Natural killer cell (primary cell): ENCODE measurements around the gene JAZF1. TPM values are rescaled to one million over a fixed set of nuclear protein-coding genes. Genes with fewer than 3 reads are reported as not detected.

Experiments used
- ATAC-seq, 3 donors: fragments of 150-1000 bp in 2 of 3; fragments of 200-7000 bp in 1 of 3; cut with Tn5 transposase; 1 replicate in 1 of 3; 2 replicates in 2 of 3; pipeline ENCODE4 v1.10.0; 2021; ENCODE audit warnings: mild to moderate bottlenecking in 2 of 3, moderate library complexity in 2 of 3
- DNase-seq, 2 donors: peaks; one replicate each; pipeline versions ENCODE4 v3.0.0 to v3.0.0-alpha.2; 2013 to 2021; ENCODE audit warnings: mixed read lengths in 1 of 2
- H3K27ac ChIP-seq: one replicate; pipeline ENCODE4 v1.5.1; 2013; ENCODE audit warnings: mild to moderate bottlenecking, low read length
- H3K27me3 ChIP-seq: one replicate; pipeline ENCODE4 v1.6.1; 2013; ENCODE audit warnings: low read length; ENCODE audit not compliant: control insufficient read depth, insufficient read depth
- H3K36me3 ChIP-seq: one replicate; pipeline ENCODE4 v1.6.1; 2013; ENCODE audit warnings: low read length; ENCODE audit not compliant: control insufficient read depth, insufficient read depth
- H3K4me1 ChIP-seq: one replicate; pipeline ENCODE4 v1.6.1; 2013; ENCODE audit warnings: low read length; ENCODE audit not compliant: control insufficient read depth, insufficient read depth
- H3K4me3 ChIP-seq: one replicate; pipeline ENCODE4 v1.5.1; 2013; ENCODE audit warnings: low read length
- H3K9me3 ChIP-seq: one replicate; pipeline ENCODE4 v1.6.1; 2013; ENCODE audit warnings: low read length; ENCODE audit not compliant: control insufficient read depth, insufficient read depth
- H3K27ac Mint-ChIP-seq, 2 donors: one replicate each; pipeline ENCODE4 v1.8.0; 2022; ENCODE audit warnings: mild to moderate bottlenecking in 2 of 2, mixed read lengths in 2 of 2, moderate library complexity in 1 of 2
- H3K27me3 Mint-ChIP-seq, 2 donors: one replicate each; pipeline ENCODE4 v1.8.0; 2022; ENCODE audit warnings: low read depth in 2 of 2, mixed read lengths in 2 of 2
- H3K36me3 Mint-ChIP-seq: one replicate; pipeline ENCODE4 v1.8.0; 2022; ENCODE audit warnings: mixed read lengths
- H3K4me1 Mint-ChIP-seq, 2 donors: one replicate each; pipeline ENCODE4 v1.8.0; 2022; ENCODE audit warnings: mixed read lengths in 2 of 2
- H3K4me3 Mint-ChIP-seq: one replicate; pipeline ENCODE4 v1.8.0; 2022; ENCODE audit warnings: mild to moderate bottlenecking, moderate library complexity, mixed read lengths
- H3K9me3 Mint-ChIP-seq, 2 donors: one replicate each; pipeline ENCODE4 v1.8.0; 2022; ENCODE audit warnings: mixed read lengths in 2 of 2
- WGBS: methylation state at CpG from one replicate; pipeline ENCODE4 v1.1.7; 2013; ENCODE audit warnings: missing lambda C conversion rate; ENCODE audit not compliant: insufficient coverage; 5-methylcytosine and 5-hydroxymethylcytosine counted together
- intact Hi-C: fragments of 100-400 bp; cut with micrococcal nuclease; formaldehyde crosslinking; loops from one replicate; pipeline ENCODE4 v1.14.2; 2022
- total RNA-seq, 4 donors: library from RNA; stranded (reverse); fragments of 120-200 nt in 1 of 4; gene quantifications; one replicate each; pipeline versions ENCODE4 v1.2.3 to v1.2.4, GENCODE V29; 2013 to 2022
- TF ChIP-seq, protein P1 (sequence below): fragments of 200-600 bp; IDR thresholded peaks from one replicate; pipeline ENCODE4 v1.8.0; 2022; ENCODE audit warnings: antibody characterized with exemption

The JAZF1 gene
- total RNA-seq, 3 donors from 2014 or later (not counting 1 experiment from before 2014, with no cell fraction given), result 82.5 to 89.7 (median 87.6) TPM

DNA sequence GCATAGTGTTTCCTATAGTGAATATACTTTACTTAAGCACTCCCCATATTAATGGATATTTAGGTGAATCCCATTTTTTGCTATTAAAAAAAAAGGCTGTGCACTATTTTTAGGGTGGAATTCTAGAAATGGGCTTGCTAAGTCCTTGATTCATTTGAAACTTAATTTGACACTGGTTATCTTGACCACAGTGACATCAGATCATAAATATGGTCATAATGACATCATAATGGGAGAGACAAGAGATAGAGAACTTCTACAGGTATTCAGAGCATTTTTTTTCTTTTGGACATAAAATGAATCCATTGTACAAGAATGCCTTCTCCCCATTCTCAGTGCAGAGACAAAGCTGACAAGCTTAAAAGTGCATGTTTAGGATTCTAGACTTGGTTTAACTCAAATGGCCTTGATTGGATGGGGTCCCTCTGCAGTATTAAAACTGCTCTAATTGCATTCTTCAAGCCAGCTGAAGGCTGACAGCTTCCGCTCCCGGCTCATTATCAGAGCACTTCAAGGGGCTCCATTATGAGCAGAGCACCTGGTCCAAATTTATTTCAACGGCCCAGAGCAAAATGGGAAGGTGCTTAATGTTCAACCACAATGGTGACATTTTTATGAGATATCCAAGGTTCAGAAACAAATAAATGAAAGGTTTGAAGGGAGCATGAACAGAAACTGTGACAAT, 104.8 kb downstream of the JAZF1 start:
- H3K27me3 Mint-ChIP-seq, result no peaks in the 10 kb centered on the region
- no peak overlapping the region for H3K4me3 Mint-ChIP-seq
- ATAC-seq, result no peak
- H3K9me3 Mint-ChIP-seq, result no peaks in the 10 kb centered on the region
- DNase-seq, result no peak
- H3K27ac Mint-ChIP-seq, result peak overlapping the region in 1 of 2 donors; percentile 54
- peaks cover 12% of the 10 kb centered on the region for H3K4me1 ChIP-seq
- no peaks in the 10 kb centered on the region for H3K36me3 ChIP-seq
- WGBS, result 98% methylated on average over 3 of the region's 3 CpGs
- no peak overlapping the region for H3K4me3 ChIP-seq
- H3K27ac ChIP-seq, result no peak overlapping the region
- no peaks in the 10 kb centered on the region for H3K36me3 Mint-ChIP-seq
- intact Hi-C loops, result loop anchor here (5.0 kb wide), 1 partner anchor 879 kb away; no protein-coding TSS in a partner anchor
- TF ChIP-seq, protein P1, sequence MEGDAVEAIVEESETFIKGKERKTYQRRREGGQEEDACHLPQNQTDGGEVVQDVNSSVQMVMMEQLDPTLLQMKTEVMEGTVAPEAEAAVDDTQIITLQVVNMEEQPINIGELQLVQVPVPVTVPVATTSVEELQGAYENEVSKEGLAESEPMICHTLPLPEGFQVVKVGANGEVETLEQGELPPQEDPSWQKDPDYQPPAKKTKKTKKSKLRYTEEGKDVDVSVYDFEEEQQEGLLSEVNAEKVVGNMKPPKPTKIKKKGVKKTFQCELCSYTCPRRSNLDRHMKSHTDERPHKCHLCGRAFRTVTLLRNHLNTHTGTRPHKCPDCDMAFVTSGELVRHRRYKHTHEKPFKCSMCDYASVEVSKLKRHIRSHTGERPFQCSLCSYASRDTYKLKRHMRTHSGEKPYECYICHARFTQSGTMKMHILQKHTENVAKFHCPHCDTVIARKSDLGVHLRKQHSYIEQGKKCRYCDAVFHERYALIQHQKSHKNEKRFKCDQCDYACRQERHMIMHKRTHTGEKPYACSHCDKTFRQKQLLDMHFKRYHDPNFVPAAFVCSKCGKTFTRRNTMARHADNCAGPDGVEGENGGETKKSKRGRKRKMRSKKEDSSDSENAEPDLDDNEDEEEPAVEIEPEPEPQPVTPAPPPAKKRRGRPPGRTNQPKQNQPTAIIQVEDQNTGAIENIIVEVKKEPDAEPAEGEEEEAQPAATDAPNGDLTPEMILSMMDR, result no peak
- no peaks in the 10 kb centered on the region for H3K27me3 ChIP-seq
- no peaks in the 10 kb centered on the region for H3K9me3 ChIP-seq
- H3K4me1 Mint-ChIP-seq, result peaks cover 72 to 74% of the 10 kb centered on the region in 2 donors

DNA sequence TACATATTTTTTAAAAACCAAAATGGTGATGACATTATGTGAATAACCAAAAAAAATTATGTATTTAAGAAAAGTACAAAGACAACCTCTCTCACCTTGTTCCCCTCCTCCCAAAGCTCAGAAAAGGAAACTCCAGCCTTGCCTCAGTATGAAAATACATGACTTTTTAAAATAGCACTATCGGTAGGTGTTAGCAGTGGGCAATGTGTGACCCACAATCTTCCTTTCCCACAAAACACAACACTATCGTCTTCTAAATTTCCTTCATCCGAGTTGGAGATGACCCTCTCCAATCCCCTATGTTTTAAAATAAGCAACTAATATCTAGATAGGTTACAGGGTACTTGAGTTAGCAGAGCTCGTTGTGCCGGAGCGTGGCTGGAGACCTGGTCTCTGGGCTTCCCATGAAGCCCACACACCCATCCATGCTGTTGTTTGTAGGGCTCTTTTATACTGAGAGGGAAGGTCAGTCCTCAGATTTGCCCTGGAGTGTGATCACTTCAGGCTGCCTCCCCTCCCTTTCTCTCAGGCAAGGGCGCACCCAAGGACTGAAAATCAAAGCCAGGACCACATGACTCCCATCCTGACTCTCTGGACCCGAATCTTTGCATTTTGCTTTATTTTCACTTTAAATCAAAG, 107.6 kb downstream of the JAZF1 start:
- no peaks in the 10 kb centered on the region for H3K9me3 Mint-ChIP-seq
- peak overlapping the region; percentile 74 for H3K4me3 Mint-ChIP-seq
- no peaks in the 10 kb centered on the region for H3K9me3 ChIP-seq
- intact Hi-C loops, result no loop called here
- ATAC-seq (peak; percentile 80 to 95 (median 86)), DNase-seq (no peak)
- H3K4me1 ChIP-seq, result peaks cover 12% of the 10 kb centered on the region
- no peak overlapping the region for H3K4me3 ChIP-seq
- peaks cover 80 to 81% of the 10 kb centered on the region in 2 donors for H3K4me1 Mint-ChIP-seq
- peak overlapping the region in 1 of 2 donors; percentile 67 for H3K27ac Mint-ChIP-seq
- TF ChIP-seq, protein P1, result no peak
- WGBS, result 75% methylated on average over 3 of the region's 8 CpGs
- H3K27ac ChIP-seq, result no peak overlapping the region
- no peaks in the 10 kb centered on the region for H3K36me3 Mint-ChIP-seq
- no peaks in the 10 kb centered on the region for H3K27me3 Mint-ChIP-seq
- no peaks in the 10 kb centered on the region for H3K27me3 ChIP-seq
- H3K36me3 ChIP-seq, result no peaks in the 10 kb centered on the region

DNA sequence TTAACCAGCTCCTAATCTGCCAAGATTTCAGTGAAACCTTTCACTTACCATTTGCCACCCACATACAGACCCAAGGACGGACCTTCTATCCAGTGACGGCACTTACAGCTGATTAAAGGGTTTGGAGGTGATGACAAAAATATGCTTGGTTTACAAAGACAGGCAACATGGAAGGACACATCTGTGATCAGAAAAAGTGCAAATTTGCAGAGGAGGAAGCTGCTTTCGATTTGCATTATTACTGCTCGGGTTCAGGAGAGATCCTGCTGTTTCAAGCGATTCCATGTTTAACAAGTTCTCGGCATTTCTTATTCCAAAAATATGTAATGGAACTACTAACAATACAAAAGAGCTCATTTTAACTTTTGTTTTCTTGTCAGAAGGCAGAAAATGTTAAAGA, 109.0 kb downstream of the JAZF1 start:
- Histone ChIP-seq H3K27me3 (no peaks in the 10 kb centered on the region), H3K27ac (no peak overlapping the region), H3K4me1 (peaks cover 12% of the 10 kb centered on the region), H3K9me3 (no peaks in the 10 kb centered on the region), H3K4me3 (no peak overlapping the region), H3K36me3 (no peaks in the 10 kb centered on the region)
- Mint-ChIP-seq H3K4me3 (peak overlapping the region; percentile 17), H3K27ac (no peak overlapping the region), H3K4me1 (peaks cover 79 to 83% of the 10 kb centered on the region in 2 donors), H3K9me3 (no peaks in the 10 kb centered on the region), H3K27me3 (no peaks in the 10 kb centered on the region), H3K36me3 (no peaks in the 10 kb centered on the region)
- intact Hi-C loops, result no loop called here
- WGBS, result 92% methylated on average over 5 of the region's 6 CpGs
- DNase-seq (no peak), ATAC-seq (no peak)
- TF ChIP-seq, protein P1, result no peak
